HepG2 (cell line): ENCODE results near the gene CORO7. TPM values are rescaled to one million over a fixed set of nuclear protein-coding genes. Genes with fewer than 3 reads are reported as not detected.

Experiments
- AHDC1 ChIP-seq: sonication (generic); formaldehyde crosslinking; IDR thresholded peaks from 2 replicates; pipeline ENCODE4 v1.5.1; 2020; ENCODE audit warnings: mild to moderate bottlenecking, missing genetic modification reagents, borderline replicate concordance
- ATM ChIP-seq: fragments of 450-650 bp; IDR thresholded peaks from 2 replicates; pipeline ENCODE4 v1.7.1; 2017; ENCODE audit warnings: mild to moderate bottlenecking, borderline replicate concordance
- FOXA1 ChIP-seq, 2 experiments: fragments of 450-650 bp in 1 of 2; sonication (generic) in 1 of 2; formaldehyde crosslinking in 1 of 2; IDR thresholded peaks; 2 replicates each; pipeline versions ENCODE4 v1.4.0 to v1.6.1; 2016 to 2020; ENCODE audit warnings: missing genetic modification reagents in 1 of 2
- FOXP4 ChIP-seq: sonication (generic); formaldehyde crosslinking; IDR thresholded peaks from 2 replicates; pipeline ENCODE4 v1.4.0; 2020; ENCODE audit warnings: missing genetic modification reagents
- HIVEP1 ChIP-seq: sonication (generic); formaldehyde crosslinking; IDR thresholded peaks from 2 replicates; pipeline ENCODE4 v1.4.0; 2020; ENCODE audit warnings: mild to moderate bottlenecking, missing genetic modification reagents
- HMGA1 ChIP-seq: sonication (generic); formaldehyde crosslinking; conservative IDR thresholded peaks from 2 replicates; pipeline ENCODE4 v1.4.0; 2020; ENCODE audit warnings: missing genetic modification reagents
- NCOA1 ChIP-seq: sonication (generic); formaldehyde crosslinking; IDR thresholded peaks from 2 replicates; pipeline ENCODE4 v1.9.0; 2021; ENCODE audit warnings: missing genetic modification reagents
- PCBP2 ChIP-seq: fragments of 200-400 bp; formaldehyde crosslinking; optimal IDR thresholded peaks from 2 replicates; pipeline ENCODE3; 2018; ENCODE audit warnings: low read length, low read depth; ENCODE audit not compliant: poor library complexity, severe bottlenecking
- U2AF1 ChIP-seq: fragments of 200-400 bp; formaldehyde crosslinking; optimal IDR thresholded peaks from 2 replicates; pipeline ENCODE3; 2017; ENCODE audit warnings: mild to moderate bottlenecking, low read depth, low read length
- ZNF224 ChIP-seq: sonication (generic); formaldehyde crosslinking; IDR thresholded peaks from 2 replicates; pipeline ENCODE4 v1.5.0; 2020; ENCODE audit warnings: mild to moderate bottlenecking, missing genetic modification reagents
- ZNF329 ChIP-seq: sonication (generic); formaldehyde crosslinking; IDR thresholded peaks from 2 replicates; pipeline ENCODE4 v1.9.0; 2021; ENCODE audit warnings: low read depth, mild to moderate bottlenecking, missing genetic modification reagents
- ZNF331 ChIP-seq: sonication (generic); formaldehyde crosslinking; IDR thresholded peaks from 2 replicates; pipeline ENCODE4 v1.4.0; 2020; ENCODE audit warnings: missing genetic modification reagents
- ZNF333 ChIP-seq: sonication (generic); formaldehyde crosslinking; IDR thresholded peaks from 2 replicates; pipeline ENCODE4 v1.4.0; 2020; ENCODE audit warnings: mild to moderate bottlenecking, missing genetic modification reagents, borderline replicate concordance
- ZNF430 ChIP-seq: sonication (generic); formaldehyde crosslinking; IDR thresholded peaks from 2 replicates; pipeline ENCODE4 v1.9.0; 2021; ENCODE audit warnings: mild to moderate bottlenecking, missing genetic modification reagents
- ZNF556 ChIP-seq: sonication (generic); formaldehyde crosslinking; IDR thresholded peaks from 2 replicates; pipeline ENCODE4 v1.4.0; 2020; ENCODE audit warnings: mild to moderate bottlenecking, missing genetic modification reagents, borderline replicate concordance
- ZNF770 ChIP-seq: sonication (generic); formaldehyde crosslinking; IDR thresholded peaks from 2 replicates; pipeline ENCODE4 v1.5.0; 2020; ENCODE audit warnings: mild to moderate bottlenecking, missing genetic modification reagents
- polyA plus RNA-seq, 8 experiments: library from polyadenylated mRNA; depleted of rRNA in 3 of 8; stranded (reverse) in 7 of 8; unstranded in 1 of 8; fragments of >200 nt; fragmentation: Illumina TruSeq in 4 of 8; extraction: Trizol in 4 of 8; gene quantifications; 2 replicates each; pipeline versions ENCODE4 v1.2.1 to v1.2.3, GENCODE V29; 2011 to 2016; ENCODE audit warnings: low read depth in 4 of 8, missing spikeins in 1 of 8, mixed read lengths in 1 of 8; ENCODE audit not compliant: insufficient read depth in 1 of 8
- total RNA-seq, 5 experiments: library from RNA; depleted of rRNA; stranded (reverse); fragments of >200 nt; fragmentation: Illumina TruSeq; extraction: Trizol; gene quantifications; 2 replicates each; pipeline ENCODE4 v1.2.3, GENCODE V29; 2016; ENCODE audit warnings: low read depth in 1 of 5

The CORO7 gene
- total and polyA plus RNA-seq, 2 of the 13 experiments (the other 11 are each of a cell fraction or from before 2014, with no cell fraction given) = 9.9 to 14.3 TPM

GRCh38 chr16:4344983-4345835, 71.2 kb downstream of the CORO7 start (continued):
- TF ChIP-seq PCBP2 = no peak
- 0 out of 2 replicates have a peak, but pooled peaks have one; percentile 9 for TF ChIP-seq ZNF224 (CRISPR knock-in tag)
- no peak for TF ChIP-seq NCOA1 (CRISPR knock-in tag)
- TF ChIP-seq HMGA1 (CRISPR knock-in tag) = no peak
- TF ChIP-seq FOXP4 (CRISPR knock-in tag) = peak; percentile 39; the same call in 1 of the 2 replicates
- TF ChIP-seq ZNF329 = 0 out of 2 replicates have a peak, but pooled peaks have one; percentile 14
- TF ChIP-seq AHDC1 (CRISPR knock-in tag) = peak; percentile 10; the same call in 1 of the 2 replicates
- no peak for TF ChIP-seq U2AF1
- no peak for TF ChIP-seq ZNF770 (CRISPR knock-in tag)
- 0 out of 2 replicates have a peak, but pooled peaks have one; percentile 36 for TF ChIP-seq ZNF430
- no peak for TF ChIP-seq ZNF333 (CRISPR knock-in tag)
- TF ChIP-seq ZNF331 = peak; percentile 36; the same call in 1 of the 2 replicates
- TF ChIP-seq HIVEP1 (CRISPR knock-in tag) = 0 out of 2 replicates have a peak, but pooled peaks have one; percentile 14
- no peak for TF ChIP-seq FOXA1 (IDR thresholded peaks at IDR 0.05)
- peak; percentile 63 for TF ChIP-seq FOXA1 (CRISPR knock-in tag; IDR thresholded peaks at IDR 0.05)
- TF ChIP-seq ATM = no peak
- TF ChIP-seq ZNF556 (CRISPR knock-in tag) = peak; percentile 2; the same call in 1 of the 2 replicates
